ENCODE measurements around the gene NQO1. TPM values are rescaled to one million over a fixed set of nuclear protein-coding genes. Genes with fewer than 3 reads are reported as not detected.

The NQO1 gene
- total and polyA plus RNA-seq, 9 of the 15 experiments (the other 6 are each of a cell fraction or from before 2014, with no cell fraction given), result 96.7 to 198 (median 122) TPM

GRCh38 chr16:69693916-69694315 is 32.4 kb downstream of the NQO1 start:
- Histone ChIP-seq H3K4me2 (ENCODE audit: insufficient read depth, low read length) (no peak overlapping the region), H3K36me3 (ENCODE audit: control insufficient read depth, insufficient read depth, low read length) (peaks cover 81% of the 10 kb centered on the region), H3K27me3 (ENCODE audit: control insufficient read depth in 2 of 2, insufficient read depth in 2 of 2, low read length in 2 of 2) (no peaks in the 10 kb centered on the region), H3K9me1 (ENCODE audit: control insufficient read depth, insufficient read depth, low read length) (no peaks in the 10 kb centered on the region), H3K79me2 (ENCODE audit: control insufficient read depth, insufficient read depth, low read length) (no peaks in the 10 kb centered on the region), H3K27ac (ENCODE audit: extremely low read depth, low read depth, low read length) (no peak overlapping the region), H3K9me3 (replicated peaks; ENCODE audit: control insufficient read depth, insufficient read depth, low read depth, low read length) (no peaks in the 10 kb centered on the region), H3K4me3 (no peak overlapping the region), H3K9ac (ENCODE audit: insufficient read depth in 1 of 2, low read depth in 2 of 2, low read length in 2 of 2) (no peak overlapping the region), H2AFZ (ENCODE audit: low read depth, low read length) (no peak overlapping the region), H4K20me1 (replicated peaks; ENCODE audit: control insufficient read depth, insufficient read depth, low read length) (no peaks in the 10 kb centered on the region), H3K4me1 (replicated peaks in 1 of 2; ENCODE audit: control insufficient read depth in 2 of 2, insufficient read depth in 2 of 2, low read length in 2 of 2) (no peaks in the 10 kb centered on the region)
- no peak for DNase-seq (ENCODE audit: extremely low read depth in 1 of 4, low spot score in 3 of 4)
- ChIA-PET CTCF (ENCODE audit: low intra/inter-chr PET ratio) (no interaction called here), POLR2A (no interaction called here)
- intact Hi-C loops (cut with micrococcal nuclease) (no loop called here), in situ Hi-C loops (cut with MboI) (no loop called here)
- no TSS peak for BruUV-seq (replicated peaks)
- WGBS (ENCODE audit: insufficient coverage, low coverage, missing lambda C conversion rate), result 91% methylated on average over 2 of the region's 2 CpGs
- FAIRE-seq, result no peak
- ATAC-seq, result no peak
- TF ChIP-seq ZKSCAN3 (CRISPR knock-in tag; IDR thresholded peaks at IDR 0.05) (no peak), MED1 (CRISPR knock-in tag; IDR thresholded peaks at IDR 0.05; ENCODE audit: borderline replicate concordance) (no peak), SRSF7 (optimal IDR thresholded peaks at IDR 0.05; ENCODE audit: low read depth, low read length) (no peak), ATF3 (IDR thresholded peaks at IDR 0.05) (no peak), ATF3 (CRISPR knock-in tag; conservative IDR thresholded peaks at IDR 0.05) (no peak), MAFF (IDR thresholded peaks at IDR 0.05; ENCODE audit: low read length) (no peak), ZBED1 (IDR thresholded peaks at IDR 0.05) (no peak), HMG20B (CRISPR knock-in tag; IDR thresholded peaks at IDR 0.05) (no peak), MCM5 (IDR thresholded peaks at IDR 0.05; ENCODE audit: low read depth) (no peak), VEZF1 (CRISPR knock-in tag; IDR thresholded peaks at IDR 0.05) (no peak), ZZZ3 (IDR thresholded peaks at IDR 0.05) (no peak), U2AF1 (optimal IDR thresholded peaks at IDR 0.05; ENCODE audit: low read depth, low read length) (no peak), MLLT1 (IDR thresholded peaks at IDR 0.05) (no peak)

All from K562 (cell line).